GM20431 (cell line): ENCODE data around the gene TLN1.

Experiments
- in situ Hi-C: fragments of 300-500 bp; cut with MseI, MboI; formaldehyde crosslinking; loops from one replicate; pipeline ENCODE4 v1.15.0; 2020; ENCODE audit warnings: low sequenced_read_pairs; ENCODE audit not compliant: unreplicated experiment

TLN1 gene

DNA sequence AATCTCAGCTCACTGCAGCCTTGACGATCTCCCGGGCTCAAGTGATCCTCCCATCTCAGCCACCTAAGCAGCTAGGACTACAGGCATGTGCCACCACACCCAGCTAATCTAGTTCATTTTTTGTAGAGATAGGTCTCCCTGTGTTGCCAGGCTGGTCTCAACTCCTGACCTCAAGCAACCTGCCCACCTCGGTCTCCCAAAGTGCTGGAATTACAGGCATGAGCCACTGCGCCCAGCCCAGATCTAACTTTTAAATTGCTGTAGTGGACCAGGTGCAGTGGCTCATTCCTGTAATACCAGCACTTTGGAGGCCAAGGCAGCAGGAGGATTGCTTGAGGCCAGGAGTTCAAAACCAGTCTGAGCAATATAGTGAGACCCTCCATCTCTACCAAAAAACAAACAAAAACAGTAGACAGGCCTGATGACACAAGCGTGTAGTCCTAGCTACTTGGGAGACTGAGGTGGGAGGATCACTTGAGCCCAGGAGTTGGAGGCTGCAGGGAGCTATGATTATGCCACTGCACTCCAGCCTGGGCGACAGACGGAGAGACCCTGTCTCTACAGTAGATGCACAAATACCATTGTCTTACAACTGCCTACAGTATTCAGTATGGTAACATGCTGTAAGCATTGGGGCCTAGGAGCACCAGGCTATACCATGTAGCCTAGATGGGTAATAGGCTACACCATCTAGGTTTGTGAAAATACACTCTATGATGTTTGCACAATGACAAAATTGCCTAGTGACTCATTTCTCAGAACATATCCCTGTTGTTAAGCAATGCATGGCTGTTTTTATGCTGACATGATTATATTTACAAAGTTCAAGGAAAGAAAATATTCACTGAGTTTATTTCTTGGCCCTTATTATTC, 79.8 kb downstream of the TLN1 start:
- in situ Hi-C loops, result no loop called here

DNA sequence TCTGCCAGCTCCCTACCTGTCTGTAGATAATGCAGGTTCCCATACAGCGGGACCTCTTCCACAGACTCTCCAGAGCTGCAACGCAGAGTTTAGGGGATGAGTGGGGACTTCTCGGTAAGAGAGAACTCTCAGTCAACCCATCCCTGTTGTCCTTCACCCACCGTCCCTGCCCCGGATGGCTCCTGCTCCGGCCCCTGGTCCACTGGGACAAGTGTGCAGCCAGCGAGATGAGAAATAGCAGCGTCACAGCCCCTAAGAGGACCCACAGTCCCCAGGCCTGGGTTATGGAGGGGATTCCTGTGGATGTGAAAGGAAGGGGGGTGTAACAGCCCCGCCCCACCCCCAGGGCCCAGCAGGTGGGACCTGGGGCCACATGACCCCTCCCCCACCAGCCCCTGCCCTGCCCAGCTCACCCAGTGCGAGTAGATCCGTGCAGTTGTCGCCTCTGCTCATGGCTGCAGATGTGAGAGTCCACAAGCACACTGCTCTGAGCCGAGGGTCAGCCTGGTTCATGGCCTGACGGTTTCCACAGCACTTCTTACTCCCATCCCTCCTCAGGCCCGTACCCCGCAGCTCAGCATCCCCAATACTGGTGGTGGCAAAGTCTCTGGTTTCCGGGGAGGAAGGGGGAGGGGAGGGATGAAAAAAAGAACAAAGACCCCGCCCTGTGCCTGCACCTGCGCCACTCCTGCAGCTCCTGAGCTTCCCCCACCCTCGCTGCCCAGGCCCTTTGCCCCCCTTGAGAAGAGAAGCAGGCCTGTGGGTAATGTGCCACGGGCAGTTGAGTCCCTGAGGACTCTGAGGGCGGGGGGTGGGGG, 81.4 kb downstream of the TLN1 start, which contains the start of gene SIT1:
Gene SIT1 (minus strand): TSS at position 591 of the 818 bp plus-strand sequence. CDS start 78 bp downstream, at position 513.
- in situ Hi-C loops, result no loop called here

DNA sequence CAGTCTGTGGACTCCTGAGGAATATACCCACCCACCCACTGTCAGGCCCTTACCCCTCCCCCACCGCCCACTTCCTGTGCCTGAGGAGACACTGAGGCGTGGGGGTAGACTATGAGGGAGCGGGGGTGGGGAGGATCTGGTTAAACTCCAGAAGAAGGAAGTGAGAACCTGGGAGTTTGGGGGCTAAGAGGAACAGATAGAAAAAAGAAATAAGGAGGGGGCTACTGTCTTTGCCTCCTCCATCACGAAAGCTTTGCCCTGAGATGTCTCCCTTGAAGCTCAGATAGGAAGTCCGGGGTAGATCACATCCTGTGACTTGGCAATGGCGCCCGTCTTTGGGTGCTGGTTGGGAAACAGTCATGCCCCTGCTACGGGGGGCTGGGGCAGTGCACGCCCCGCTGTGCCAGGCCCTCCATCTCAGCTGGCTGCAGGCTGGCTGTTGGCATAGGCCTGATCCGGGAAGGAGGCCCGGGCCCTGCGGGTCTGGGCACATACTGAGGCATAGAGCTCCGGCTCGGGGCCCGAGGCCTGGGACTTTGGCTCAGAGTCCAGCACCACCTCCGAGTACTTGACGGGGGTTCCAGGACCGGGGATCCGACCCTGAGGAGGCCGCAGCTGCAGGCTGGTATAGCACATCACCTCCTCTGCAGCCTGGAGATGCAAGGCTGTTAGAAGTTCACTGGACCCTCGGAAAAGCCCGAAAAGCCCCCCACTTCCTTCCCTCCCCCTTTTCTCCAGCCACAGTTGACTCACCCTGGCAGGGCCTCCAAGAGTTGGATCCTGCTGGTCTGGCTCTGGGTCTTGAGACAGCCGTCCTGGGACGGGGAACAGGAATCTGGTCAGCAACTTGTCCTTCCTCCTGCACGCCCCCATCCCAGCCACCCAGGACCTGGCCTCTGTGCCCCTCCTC, 82.3 kb downstream of the TLN1 start:
- in situ Hi-C loops, result no loop called here
